CD4-positive, alpha-beta T cell treated with Interleukin-17A for 1 hour (primary cell): ENCODE results near the gene CD58.
A peak's percentile ranks its signal among the peaks of the same experiment; 100 is the strongest.

Source experiments
- DNase-seq: peaks from one replicate; pipeline ENCODE4 v3.0.0-alpha.2; 2020

Gene CD58

GRCh38 chr1:116488071-116488470 is 82.8 kb downstream of the CD58 start:
- no peak for DNase-seq

GRCh38 chr1:116487583-116487982 is 83.2 kb downstream of the CD58 start:
- DNase-seq: no peak

GRCh38 chr1:116487031-116487430 is 83.8 kb downstream of the CD58 start:
- no peak for DNase-seq

GRCh38 chr1:116486424-116486823 is 84.4 kb downstream of the CD58 start:
- no peak for DNase-seq

GRCh38 chr1:116485976-116486375 is 84.8 kb downstream of the CD58 start:
- DNase-seq: no peak

- peak; percentile 85 for DNase-seq
These were observed 85.6 kb downstream of the CD58 start for GRCh38 chr1:116485071-116485735.

- no peak for DNase-seq
These were observed 87.1 kb downstream of the CD58 start for GRCh38 chr1:116483481-116484309.

- no peak for DNase-seq
These were observed 88.3 kb downstream of the CD58 start for GRCh38 chr1:116482490-116482889.

- DNase-seq: no peak
These were observed 88.9 kb downstream of the CD58 start for GRCh38 chr1:116481934-116482333.

GRCh38 chr1:116478621-116479020 is 92.2 kb downstream of the CD58 start:
- no peak for DNase-seq

- DNase-seq: no peak
These were observed 93.4 kb downstream of the CD58 start for GRCh38 chr1:116477429-116477828.

- no peak for DNase-seq
These were observed 94.5 kb downstream of the CD58 start for GRCh38 chr1:116476321-116476720.

GRCh38 chr1:116475850-116476218 is 95.0 kb downstream of the CD58 start:
- DNase-seq: no peak

- DNase-seq: no peak
These were observed 95.6 kb downstream of the CD58 start for GRCh38 chr1:116474921-116475849.

- DNase-seq: no peak
These were observed 98.3 kb downstream of the CD58 start for GRCh38 chr1:116472431-116472961.

GRCh38 chr1:116471241-116471640 is 99.6 kb downstream of the CD58 start:
- no peak for DNase-seq

GRCh38 chr1:116470671-116471070 is 100.2 kb downstream of the CD58 start:
- no peak for DNase-seq

- no peak for DNase-seq
These were observed 103.8 kb downstream of the CD58 start for GRCh38 chr1:116466810-116467557.

- no peak for DNase-seq
These were observed 104.8 kb downstream of the CD58 start for GRCh38 chr1:116465845-116466685.

GRCh38 chr1:116465477-116465844 is 105.4 kb downstream of the CD58 start:
- no peak for DNase-seq
